ENCODE results near the gene ELP6. TPM values are rescaled to one million over a fixed set of nuclear protein-coding genes. Genes with fewer than 3 reads are reported as not detected.
"Not testable (repeated sequence)": the region's sequence is repeated elsewhere in the genome, so short reads cannot be mapped to it uniquely, and the experiment has no call there.

The ELP6 gene
- total RNA-seq, 1 donor from 2014 or later = 51.3 TPM

DNA sequence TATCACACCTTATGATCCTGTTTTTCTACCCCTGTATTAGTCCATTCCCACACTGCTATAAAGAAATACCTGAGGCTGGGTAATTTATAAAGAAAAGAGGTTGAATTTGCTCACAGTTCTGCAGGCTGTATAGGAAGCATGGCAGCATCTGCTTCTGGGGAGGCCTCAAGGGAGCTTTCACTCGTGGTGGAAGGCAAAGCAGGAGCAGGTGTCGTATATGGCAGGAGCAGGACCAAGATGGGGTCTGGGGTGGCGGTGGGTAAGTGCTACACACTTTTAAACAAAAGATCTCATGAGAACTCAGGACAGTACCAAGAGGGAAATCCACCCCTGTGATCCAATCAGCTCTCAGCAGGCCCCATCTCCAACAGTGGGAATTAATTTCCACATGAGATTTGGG lies 22.3 kb downstream of the ELP6 start:
- no peaks in the 10 kb centered on the region for H3K9me3 Mint-ChIP-seq
- H3K4me1 Mint-ChIP-seq (ENCODE audit: unreplicated experiment) = no peaks in the 10 kb centered on the region
- no peak overlapping the region for H3K27ac Mint-ChIP-seq
- TF ChIP-seq, protein P1, sequence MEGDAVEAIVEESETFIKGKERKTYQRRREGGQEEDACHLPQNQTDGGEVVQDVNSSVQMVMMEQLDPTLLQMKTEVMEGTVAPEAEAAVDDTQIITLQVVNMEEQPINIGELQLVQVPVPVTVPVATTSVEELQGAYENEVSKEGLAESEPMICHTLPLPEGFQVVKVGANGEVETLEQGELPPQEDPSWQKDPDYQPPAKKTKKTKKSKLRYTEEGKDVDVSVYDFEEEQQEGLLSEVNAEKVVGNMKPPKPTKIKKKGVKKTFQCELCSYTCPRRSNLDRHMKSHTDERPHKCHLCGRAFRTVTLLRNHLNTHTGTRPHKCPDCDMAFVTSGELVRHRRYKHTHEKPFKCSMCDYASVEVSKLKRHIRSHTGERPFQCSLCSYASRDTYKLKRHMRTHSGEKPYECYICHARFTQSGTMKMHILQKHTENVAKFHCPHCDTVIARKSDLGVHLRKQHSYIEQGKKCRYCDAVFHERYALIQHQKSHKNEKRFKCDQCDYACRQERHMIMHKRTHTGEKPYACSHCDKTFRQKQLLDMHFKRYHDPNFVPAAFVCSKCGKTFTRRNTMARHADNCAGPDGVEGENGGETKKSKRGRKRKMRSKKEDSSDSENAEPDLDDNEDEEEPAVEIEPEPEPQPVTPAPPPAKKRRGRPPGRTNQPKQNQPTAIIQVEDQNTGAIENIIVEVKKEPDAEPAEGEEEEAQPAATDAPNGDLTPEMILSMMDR (conservative IDR thresholded peaks at IDR 0.05) = no peak
- no peak overlapping the region for H3K4me3 Mint-ChIP-seq
- no peaks in the 10 kb centered on the region for H3K27me3 Mint-ChIP-seq
- no peaks in the 10 kb centered on the region for H3K36me3 Mint-ChIP-seq
- DNase-seq (ENCODE audit: extremely low spot score, unreplicated experiment) = no peak

- Mint-ChIP-seq H3K9me3 (no peaks in the 10 kb centered on the region), H3K4me1 (ENCODE audit: unreplicated experiment) (peaks cover 2% of the 10 kb centered on the region), H3K4me3 (no peak overlapping the region), H3K27ac (no peak overlapping the region), H3K27me3 (no peaks in the 10 kb centered on the region), H3K36me3 (peaks cover 3% of the 10 kb centered on the region)
- TF ChIP-seq, protein P1 (conservative IDR thresholded peaks at IDR 0.05) = no peak
- DNase-seq (ENCODE audit: extremely low spot score, unreplicated experiment) = no peak
Measured at GRCh38 chr3:47487265-47487664, 26.2 kb downstream of the ELP6 start.

- Mint-ChIP-seq H3K27me3 (no peaks in the 10 kb centered on the region), H3K36me3 (peaks cover 3% of the 10 kb centered on the region), H3K4me1 (ENCODE audit: unreplicated experiment) (peaks cover 12% of the 10 kb centered on the region), H3K4me3 (no peak overlapping the region), H3K9me3 (no peaks in the 10 kb centered on the region), H3K27ac (no peak overlapping the region)
- TF ChIP-seq, protein P1 (conservative IDR thresholded peaks at IDR 0.05) = no peak
- DNase-seq (ENCODE audit: extremely low spot score, unreplicated experiment) = no peak
Measured at GRCh38 chr3:47485812-47486211, 27.7 kb downstream of the ELP6 start.

GRCh38 chr3:47482366-47482765 lies 31.1 kb downstream of the ELP6 start:
- no peaks in the 10 kb centered on the region for H3K27me3 Mint-ChIP-seq
- no peak for DNase-seq (ENCODE audit: extremely low spot score, unreplicated experiment)
- peaks cover 3% of the 10 kb centered on the region for H3K36me3 Mint-ChIP-seq
- TF ChIP-seq, protein P1 (conservative IDR thresholded peaks at IDR 0.05) = no peak
- H3K9me3 Mint-ChIP-seq = no peaks in the 10 kb centered on the region
- no peak overlapping the region for H3K4me3 Mint-ChIP-seq
- H3K27ac Mint-ChIP-seq = no peak overlapping the region
- peaks cover 12% of the 10 kb centered on the region for H3K4me1 Mint-ChIP-seq (ENCODE audit: unreplicated experiment)

DNA sequence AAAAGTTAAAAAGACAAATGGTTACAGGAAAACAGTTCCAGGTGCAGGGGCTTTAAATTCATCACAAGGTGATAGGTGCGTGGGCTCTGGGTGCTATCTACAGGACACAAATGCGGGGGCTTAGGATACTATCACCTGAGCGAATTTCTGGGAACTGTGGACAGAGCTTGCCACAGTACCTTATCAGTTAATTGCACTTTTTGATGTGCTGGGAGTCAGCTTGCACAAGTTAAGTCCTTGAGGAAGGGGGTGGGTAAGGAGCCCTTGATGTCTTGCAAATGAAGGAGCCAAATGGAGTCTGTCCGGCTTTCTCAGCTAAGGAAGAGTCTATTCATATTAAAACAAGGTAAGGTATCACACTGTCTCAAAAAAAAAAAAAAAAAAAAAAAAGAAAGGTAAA lies 31.7 kb downstream of the ELP6 start:
- H3K27me3 Mint-ChIP-seq; DNase-seq (ENCODE audit: extremely low spot score, unreplicated experiment); H3K9me3 Mint-ChIP-seq; H3K27ac Mint-ChIP-seq; H3K36me3 Mint-ChIP-seq; H3K4me3 Mint-ChIP-seq: not testable (repeated sequence)
- H3K4me1 Mint-ChIP-seq (ENCODE audit: unreplicated experiment) = peaks cover 12% of the 10 kb centered on the region

GRCh38 chr3:47480267-47480666 lies 33.2 kb downstream of the ELP6 start:
- peaks cover 16% of the 10 kb centered on the region for H3K4me1 Mint-ChIP-seq (ENCODE audit: unreplicated experiment)
- DNase-seq (ENCODE audit: extremely low spot score, unreplicated experiment); H3K9me3 Mint-ChIP-seq; H3K4me3 Mint-ChIP-seq; H3K27me3 Mint-ChIP-seq; H3K27ac Mint-ChIP-seq; H3K36me3 Mint-ChIP-seq: not testable (repeated sequence)

DNA sequence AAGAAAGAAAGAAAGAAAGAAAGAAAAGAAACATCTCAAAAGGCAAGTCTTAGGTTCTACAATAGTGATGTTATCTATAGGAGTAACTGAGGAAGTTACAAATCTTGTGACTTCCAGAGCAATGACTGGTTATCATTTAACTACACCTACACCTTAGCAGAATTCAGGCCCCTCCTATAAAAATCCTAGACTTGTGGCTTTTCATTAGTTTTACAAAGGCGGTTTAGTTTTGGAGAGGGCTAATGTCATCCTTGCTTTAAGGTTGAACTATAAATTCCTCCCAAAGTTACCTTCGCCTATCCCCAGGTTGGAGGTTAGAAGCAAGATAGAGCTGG lies 33.7 kb downstream of the ELP6 start:
- no peaks in the 10 kb centered on the region for H3K36me3 Mint-ChIP-seq

More for the DNA sequence above, 33.7 kb downstream of the ELP6 start:
- H3K9me3 Mint-ChIP-seq = no peaks in the 10 kb centered on the region
- no peak overlapping the region for H3K27ac Mint-ChIP-seq
- no peak for DNase-seq (ENCODE audit: extremely low spot score, unreplicated experiment)
- H3K4me3 Mint-ChIP-seq = no peak overlapping the region
- TF ChIP-seq, protein P1 (conservative IDR thresholded peaks at IDR 0.05) = no peak
- H3K27me3 Mint-ChIP-seq = no peaks in the 10 kb centered on the region
- H3K4me1 Mint-ChIP-seq (ENCODE audit: unreplicated experiment) = peaks cover 21% of the 10 kb centered on the region

All from type B pancreatic cell (in vitro differentiated cells).